SK-N-SH treated with all-trans-retinoic acid at 6 μM for 48 hours (cell line): ENCODE measurements around the gene XYLT2.

ENCODE experiments used
- ATAC-seq: fragments of 200-7000 bp; cut with Tn5 transposase; 3 replicates; pipeline ENCODE4 v1.9.1; 2020; ENCODE audit warnings: mild to moderate bottlenecking, moderate library complexity
- ARNTL ChIP-seq: fragments of 450-650 bp; formaldehyde crosslinking; IDR thresholded peaks from 2 replicates; pipeline ENCODE4 v1.5.0; 2020; ENCODE audit warnings: low read depth, mild to moderate bottlenecking, moderate library complexity, borderline replicate concordance
- BACH2 ChIP-seq: fragments of 250-450 bp; sonication (Bioruptor Pico); IDR thresholded peaks from 2 replicates; pipeline ENCODE4 v1.9.0; 2021; ENCODE audit warnings: mild to moderate bottlenecking, borderline replicate concordance
- CREB5 ChIP-seq: fragments of 250-450 bp; sonication (Bioruptor Pico); IDR thresholded peaks from 2 replicates; pipeline ENCODE4 v1.5.1; 2020; ENCODE audit warnings: low read depth, mild to moderate bottlenecking, moderate library complexity
- CSRNP3 ChIP-seq: fragments of 250-450 bp; sonication (Bioruptor Pico); IDR thresholded peaks from 2 replicates; pipeline ENCODE4 v1.5.1; 2021; ENCODE audit warnings: mild to moderate bottlenecking, moderate library complexity
- ESRRG ChIP-seq: fragments of 250-450 bp; sonication (Bioruptor Pico); IDR thresholded peaks from 2 replicates; pipeline ENCODE4 v1.6.1; 2021; ENCODE audit warnings: mild to moderate bottlenecking
- GLIS3 ChIP-seq: fragments of 250-450 bp; sonication (Bioruptor Pico); IDR thresholded peaks from 2 replicates; pipeline ENCODE4 v1.5.0; 2020; ENCODE audit warnings: mild to moderate bottlenecking, moderate library complexity
- ISL1 ChIP-seq: fragments of 250-450 bp; sonication (Bioruptor Pico); IDR thresholded peaks from 2 replicates; pipeline ENCODE4 v2.1.2; 2022; ENCODE audit warnings: mild to moderate bottlenecking, moderate library complexity
- OSR1 ChIP-seq: fragments of 250-450 bp; sonication (Bioruptor Pico); IDR thresholded peaks from 2 replicates; pipeline ENCODE4 v1.8.0; 2022; ENCODE audit warnings: moderate library complexity, mild to moderate bottlenecking, inconsistent platforms
- PATZ1 ChIP-seq: fragments of 250-450 bp; sonication (Bioruptor Pico); IDR thresholded peaks from 2 replicates; pipeline ENCODE4 v1.8.0; 2020; ENCODE audit warnings: mild to moderate bottlenecking, moderate library complexity, borderline replicate concordance
- POU6F1 ChIP-seq: fragments of 250-450 bp; sonication (Bioruptor Pico); IDR thresholded peaks from 2 replicates; pipeline ENCODE4 v1.8.0; 2021; ENCODE audit warnings: low read depth, mild to moderate bottlenecking, moderate library complexity, borderline replicate concordance
- PPARA ChIP-seq: fragments of 250-450 bp; sonication (Bioruptor Pico); IDR thresholded peaks from 2 replicates; pipeline ENCODE4 v1.5.0; 2020; ENCODE audit warnings: mild to moderate bottlenecking, borderline replicate concordance
- RARB ChIP-seq: fragments of 250-450 bp; sonication (Bioruptor Pico); IDR thresholded peaks from 2 replicates; pipeline ENCODE4 v1.8.0; 2021; ENCODE audit warnings: mild to moderate bottlenecking, moderate library complexity
- TCF4 ChIP-seq: fragments of 250-450 bp; sonication (Bioruptor Pico); IDR thresholded peaks from 2 replicates; pipeline ENCODE4 v1.8.0; 2021; ENCODE audit warnings: mild to moderate bottlenecking, moderate library complexity, borderline replicate concordance
- TSHZ2 ChIP-seq: fragments of 250-450 bp; sonication (Bioruptor Pico); IDR thresholded peaks from 2 replicates; pipeline ENCODE4 v1.5.0; 2020; ENCODE audit warnings: mild to moderate bottlenecking, moderate library complexity
- ZC3H10 ChIP-seq: fragments of 250-450 bp; sonication (Bioruptor Pico); IDR thresholded peaks from 2 replicates; pipeline ENCODE4 v1.5.1; 2021; ENCODE audit warnings: mild to moderate bottlenecking, moderate library complexity
- ZFP3 ChIP-seq: fragments of 250-450 bp; sonication (Bioruptor Pico); IDR thresholded peaks from 2 replicates; pipeline ENCODE4 v1.5.0; 2020; ENCODE audit warnings: mild to moderate bottlenecking, moderate library complexity
- ZFP30 ChIP-seq: fragments of 450-650 bp; formaldehyde crosslinking; IDR thresholded peaks from 2 replicates; pipeline ENCODE4 v1.5.0; 2022; ENCODE audit warnings: mild to moderate bottlenecking, moderate library complexity
- ZNF565 ChIP-seq: fragments of 450-650 bp; formaldehyde crosslinking; conservative IDR thresholded peaks from 2 replicates; pipeline ENCODE4 v1.5.0; 2020; ENCODE audit warnings: low read depth, mild to moderate bottlenecking, moderate library complexity
- ZNF8 ChIP-seq: fragments of 450-650 bp; formaldehyde crosslinking; IDR thresholded peaks from 2 replicates; pipeline ENCODE4 v1.5.0; 2020; ENCODE audit warnings: mild to moderate bottlenecking, moderate library complexity

Gene XYLT2

DNA sequence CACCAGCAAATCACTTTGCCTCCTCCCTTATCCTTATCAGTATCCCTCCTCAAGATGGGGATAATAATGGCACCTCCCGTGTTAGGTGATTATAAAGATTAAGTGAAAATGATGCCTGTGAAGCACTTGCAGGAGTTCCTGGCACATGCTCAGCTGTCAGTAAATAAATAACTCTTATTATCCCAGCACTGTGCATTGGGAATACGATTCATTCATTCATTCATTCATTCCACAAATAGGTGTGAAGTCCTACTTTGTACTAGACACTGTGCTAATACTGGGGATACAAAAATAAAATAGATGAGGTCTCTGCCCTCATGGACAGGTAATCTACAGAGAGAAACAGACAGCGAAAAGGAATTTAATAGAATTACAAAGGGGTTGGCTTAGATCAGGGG is 2.0 kb downstream of the XYLT2 start:
- TF ChIP-seq ZNF565 (CRISPR knock-in tag) (no peak), POU6F1 (CRISPR knock-in tag) (no peak), ARNTL (CRISPR knock-in tag) (no peak)

DNA sequence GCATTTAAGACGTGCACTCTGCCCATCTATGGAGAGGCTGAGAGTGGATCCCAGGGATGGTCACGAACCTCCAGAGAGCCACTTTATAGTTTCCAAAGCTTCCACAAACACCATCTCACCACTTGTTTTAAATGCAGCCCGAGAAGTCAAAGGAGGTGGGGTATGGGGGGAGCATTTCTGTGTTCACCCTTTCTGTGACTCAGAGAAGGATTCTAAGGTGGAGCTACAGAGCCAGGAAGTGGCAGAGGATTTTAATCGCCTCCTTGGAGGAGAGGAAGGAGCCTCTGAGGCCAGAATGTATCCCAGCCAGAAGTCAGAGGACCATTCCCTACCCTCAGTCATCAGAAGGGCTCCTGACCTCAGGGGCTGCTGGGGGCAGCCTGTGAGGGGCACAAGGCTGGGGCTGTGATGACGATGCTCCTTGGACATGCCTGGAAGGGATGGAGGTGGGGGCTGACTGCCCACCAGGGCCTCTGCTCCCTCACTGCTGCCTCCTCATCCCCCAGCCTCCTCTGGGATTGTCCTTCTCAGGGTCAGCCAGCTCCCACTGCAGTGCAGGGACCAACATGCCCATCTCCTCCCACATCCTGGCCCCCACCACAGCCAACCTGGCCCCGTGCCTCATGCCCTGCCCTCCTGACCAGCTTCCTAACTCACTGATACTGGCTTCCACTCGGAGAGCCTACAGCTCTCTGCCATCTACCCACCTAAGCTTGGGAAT is 2.8 kb downstream of the XYLT2 start:
- TF ChIP-seq BACH2 (no peak), GLIS3 (CRISPR knock-in tag) (no peak), ZNF565 (CRISPR knock-in tag) (no peak), ESRRG (CRISPR knock-in tag) (no peak), ISL1 (CRISPR knock-in tag) (no peak), RARB (no peak), TCF4 (CRISPR knock-in tag) (no peak), PPARA (CRISPR knock-in tag) (no peak), ZFP30 (CRISPR knock-in tag) (no peak), ZC3H10 (CRISPR knock-in tag) (no peak), POU6F1 (CRISPR knock-in tag) (no peak), ZFP3 (CRISPR knock-in tag) (no peak), ZNF8 (CRISPR knock-in tag) (no peak)
- peak; percentile 25; the same call in 2 of the 3 replicates for ATAC-seq

More for the DNA sequence above, 2.0 kb downstream of the XYLT2 start:
- no peak for ATAC-seq

GRCh38 chr17:50349243-50349600 is 3.3 kb downstream of the XYLT2 start:
- no peak for TF ChIP-seq ZFP3 (CRISPR knock-in tag)

GRCh38 chr17:50350733-50351132 is 4.8 kb downstream of the XYLT2 start:
- no peak for TF ChIP-seq ARNTL (CRISPR knock-in tag)
- TF ChIP-seq GLIS3 (CRISPR knock-in tag), result no peak
- TF ChIP-seq ZC3H10 (CRISPR knock-in tag), result no peak
- TF ChIP-seq CSRNP3 (CRISPR knock-in tag), result no peak
- TF ChIP-seq TSHZ2 (CRISPR knock-in tag), result no peak
- TF ChIP-seq OSR1 (CRISPR knock-in tag), result no peak
- no peak for TF ChIP-seq CREB5 (CRISPR knock-in tag)
- TF ChIP-seq ISL1 (CRISPR knock-in tag), result no peak
- TF ChIP-seq PATZ1 (CRISPR knock-in tag), result no peak
- ATAC-seq, result no peak

More at GRCh38 chr17:50349243-50349600, 3.3 kb downstream of the XYLT2 start:
- no peak for ATAC-seq
